T-helper 1 cell (primary cell): Measurements from ENCODE around the gene ANO1.
"Not testable (repeated sequence)": the region's sequence is repeated elsewhere in the genome, so short reads cannot be mapped to it uniquely, and the experiment has no call there.

Source experiments
- DNase-seq, 5 donors: peaks; one replicate each; pipeline ENCODE4 v3.0.0-alpha.2; 2012 to 2020

ANO1 gene

GRCh38 chr11:70194792-70195791 lies 117.0 kb downstream of the ANO1 start:
- no peak for DNase-seq

GRCh38 chr11:70200212-70200844 lies 122.2 kb downstream of the ANO1 start:
- no peak for DNase-seq

- not testable (repeated sequence) for DNase-seq
Measured at GRCh38 chr11:70201047-70201446, 122.9 kb downstream of the ANO1 start.

- no peak for DNase-seq
Measured at GRCh38 chr11:70201882-70202861, 124.1 kb downstream of the ANO1 start.

GRCh38 chr11:70202920-70203750 lies 125.0 kb downstream of the ANO1 start, which contains the start of gene FADD:
Gene FADD (plus strand): TSS chr11:70203296. CDS start chr11:70203460, 164 bp downstream.
- peak; percentile 82 to 94 (median 87) for DNase-seq

- DNase-seq: peak; percentile 73 to 89 (median 86)
Measured at GRCh38 chr11:70203751-70204465, 125.8 kb downstream of the ANO1 start.

- DNase-seq: peak in 1 of 5 donors; percentile 39
Measured at GRCh38 chr11:70204466-70204799, 126.3 kb downstream of the ANO1 start.

GRCh38 chr11:70205049-70205725 lies 127.1 kb downstream of the ANO1 start:
- no peak for DNase-seq

GRCh38 chr11:70205766-70206165 lies 127.6 kb downstream of the ANO1 start:
- peak in 1 of 5 donors; percentile 23 for DNase-seq

- DNase-seq: no peak
Measured at GRCh38 chr11:70206226-70206981, 128.3 kb downstream of the ANO1 start.

- DNase-seq: no peak
Measured at GRCh38 chr11:70206982-70207376, 128.9 kb downstream of the ANO1 start.

- DNase-seq: no peak
Measured at GRCh38 chr11:70207531-70208131, 129.5 kb downstream of the ANO1 start.

GRCh38 chr11:70209391-70209912 lies 131.3 kb downstream of the ANO1 start:
- no peak for DNase-seq

- DNase-seq: no peak
Measured at GRCh38 chr11:70210051-70210501, 132.0 kb downstream of the ANO1 start.

- no peak for DNase-seq
Measured at GRCh38 chr11:70210530-70210929, 132.4 kb downstream of the ANO1 start.

- no peak for DNase-seq
Measured at GRCh38 chr11:70212227-70212811, 134.2 kb downstream of the ANO1 start.

GRCh38 chr11:70217388-70217787 lies 139.3 kb downstream of the ANO1 start:
- not testable (repeated sequence) for DNase-seq

GRCh38 chr11:70218076-70218475 lies 140.0 kb downstream of the ANO1 start:
- DNase-seq: not testable (repeated sequence)
